Neural crest cell (in vitro differentiated cells): ENCODE results near the gene CRY1. TPM values are rescaled to one million over a fixed set of nuclear protein-coding genes. Genes with fewer than 3 reads are reported as not detected.

Experiments
- DNase-seq: peaks from one replicate; pipeline ENCODE4 v3.0.0; 2021; ENCODE audit warnings: low read depth, mixed read lengths, low spot score
- H3K27ac Mint-ChIP-seq: one replicate; pipeline ENCODE4 v1.8.0; 2021; ENCODE audit warnings: mild to moderate bottlenecking, mixed read lengths; ENCODE audit not compliant: unreplicated experiment
- H3K27me3 Mint-ChIP-seq: 2 replicates; pipeline ENCODE4 v1.8.0; 2021; ENCODE audit warnings: low read depth, mild to moderate bottlenecking, mixed read lengths
- H3K36me3 Mint-ChIP-seq: 2 replicates; pipeline ENCODE4 v1.8.0; 2021; ENCODE audit warnings: low read depth, mild to moderate bottlenecking, mixed read lengths
- H3K4me1 Mint-ChIP-seq: 2 replicates; pipeline ENCODE4 v1.8.0; 2021; ENCODE audit warnings: mixed read lengths
- H3K4me3 Mint-ChIP-seq: one replicate; pipeline ENCODE4 v1.8.0; 2021; ENCODE audit warnings: mild to moderate bottlenecking, mixed read lengths
- H3K9me3 Mint-ChIP-seq: 2 replicates; pipeline ENCODE4 v1.8.0; 2021; ENCODE audit warnings: mixed read lengths
- total RNA-seq: library from RNA; stranded (reverse); gene quantifications from 2 replicates; pipeline ENCODE4 v1.2.1, GENCODE V29; 2021
- TF ChIP-seq, protein P1 (sequence below): fragments of 200-600 bp; sonication (generic); conservative IDR thresholded peaks from 2 replicates; pipeline ENCODE4 v1.5.0; 2021; ENCODE audit warnings: antibody characterized with exemption, mild to moderate bottlenecking

The CRY1 gene
- total RNA-seq, 1 donor from 2014 or later = 24.8 TPM

DNA sequence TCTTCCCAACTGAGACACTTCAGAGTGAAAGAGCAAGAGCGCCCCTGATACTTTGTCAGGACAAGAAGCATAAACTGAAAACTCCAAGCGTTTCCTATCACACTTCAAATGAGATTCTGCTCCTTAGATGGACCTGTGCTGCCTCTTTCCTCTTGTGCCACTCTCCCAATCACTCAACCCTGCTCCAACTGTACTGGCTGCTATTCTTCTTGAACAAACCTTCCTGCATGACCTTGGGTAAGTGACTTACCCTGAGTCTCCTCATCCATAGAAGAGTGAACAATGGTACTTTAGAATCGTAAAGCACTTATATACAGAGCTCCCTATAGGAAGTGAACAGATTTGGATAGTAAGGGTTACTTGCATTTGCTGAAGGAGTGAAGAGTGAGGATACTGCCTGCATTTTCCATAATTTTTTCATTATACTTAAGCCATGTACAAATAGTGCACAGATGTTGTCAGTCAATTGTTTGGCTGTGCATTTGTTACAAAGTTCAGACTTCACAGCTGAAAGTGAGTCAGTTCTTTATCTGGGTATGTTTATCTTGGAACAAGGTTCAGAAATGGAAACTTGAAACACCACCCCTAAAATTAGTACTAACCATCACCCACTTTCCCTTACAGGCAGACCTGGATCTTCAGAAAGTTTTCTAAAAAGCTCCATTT lies 117.2 kb downstream of the CRY1 start:
- Mint-ChIP-seq H3K4me3 (no peak overlapping the region), H3K36me3 (peaks cover 8% of the 10 kb centered on the region), H3K27me3 (no peaks in the 10 kb centered on the region), H3K4me1 (no peaks in the 10 kb centered on the region), H3K27ac (no peak overlapping the region), H3K9me3 (no peaks in the 10 kb centered on the region)
- no peak for DNase-seq
- TF ChIP-seq, protein P1, sequence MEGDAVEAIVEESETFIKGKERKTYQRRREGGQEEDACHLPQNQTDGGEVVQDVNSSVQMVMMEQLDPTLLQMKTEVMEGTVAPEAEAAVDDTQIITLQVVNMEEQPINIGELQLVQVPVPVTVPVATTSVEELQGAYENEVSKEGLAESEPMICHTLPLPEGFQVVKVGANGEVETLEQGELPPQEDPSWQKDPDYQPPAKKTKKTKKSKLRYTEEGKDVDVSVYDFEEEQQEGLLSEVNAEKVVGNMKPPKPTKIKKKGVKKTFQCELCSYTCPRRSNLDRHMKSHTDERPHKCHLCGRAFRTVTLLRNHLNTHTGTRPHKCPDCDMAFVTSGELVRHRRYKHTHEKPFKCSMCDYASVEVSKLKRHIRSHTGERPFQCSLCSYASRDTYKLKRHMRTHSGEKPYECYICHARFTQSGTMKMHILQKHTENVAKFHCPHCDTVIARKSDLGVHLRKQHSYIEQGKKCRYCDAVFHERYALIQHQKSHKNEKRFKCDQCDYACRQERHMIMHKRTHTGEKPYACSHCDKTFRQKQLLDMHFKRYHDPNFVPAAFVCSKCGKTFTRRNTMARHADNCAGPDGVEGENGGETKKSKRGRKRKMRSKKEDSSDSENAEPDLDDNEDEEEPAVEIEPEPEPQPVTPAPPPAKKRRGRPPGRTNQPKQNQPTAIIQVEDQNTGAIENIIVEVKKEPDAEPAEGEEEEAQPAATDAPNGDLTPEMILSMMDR = no peak

DNA sequence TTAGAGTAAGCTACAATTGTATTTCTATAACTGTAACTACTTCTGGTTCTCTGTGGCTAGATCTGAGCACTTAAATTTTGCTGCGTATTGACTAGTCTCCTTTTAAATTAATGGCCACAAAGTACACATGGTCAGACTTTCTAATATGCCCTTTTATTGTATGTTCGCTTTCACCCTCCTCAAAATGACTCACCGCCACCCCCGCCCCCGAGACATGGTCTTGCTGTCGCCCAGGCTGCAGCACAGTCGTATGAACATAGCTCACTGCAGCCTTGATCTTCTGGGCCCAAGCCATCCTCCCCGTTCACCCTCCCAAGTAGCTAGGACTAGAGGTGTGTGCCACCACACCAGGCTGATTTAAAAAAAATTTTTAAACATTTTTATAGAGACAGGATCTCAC lies 118.3 kb downstream of the CRY1 start:
- peaks cover 10% of the 10 kb centered on the region for H3K36me3 Mint-ChIP-seq
- no peaks in the 10 kb centered on the region for H3K27me3 Mint-ChIP-seq
- no peak overlapping the region for H3K27ac Mint-ChIP-seq
- no peak for DNase-seq
- no peak overlapping the region for H3K4me3 Mint-ChIP-seq
- TF ChIP-seq, protein P1 = no peak
- no peaks in the 10 kb centered on the region for H3K9me3 Mint-ChIP-seq
- H3K4me1 Mint-ChIP-seq = no peaks in the 10 kb centered on the region

DNA sequence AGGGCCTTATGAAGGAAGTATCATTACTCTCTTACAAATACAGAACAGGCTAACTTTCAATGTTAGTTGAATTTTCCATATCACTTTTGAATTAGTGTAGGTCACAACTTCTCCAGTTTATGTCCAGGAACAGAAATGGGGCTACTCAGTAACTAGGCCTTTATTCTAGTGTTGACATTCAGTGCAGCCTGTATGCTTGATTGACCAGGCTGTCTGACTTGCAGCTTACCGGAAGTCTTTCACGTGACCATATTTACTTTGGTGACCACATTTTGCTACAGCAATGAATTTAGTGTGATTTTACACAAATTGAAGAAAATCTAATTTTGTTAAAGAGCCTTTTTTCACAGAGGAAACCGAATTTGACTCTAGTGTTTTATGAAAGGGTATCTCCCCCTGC lies 118.8 kb downstream of the CRY1 start:
- Mint-ChIP-seq H3K9me3 (no peaks in the 10 kb centered on the region), H3K27ac (no peak overlapping the region), H3K4me3 (no peak overlapping the region), H3K27me3 (no peaks in the 10 kb centered on the region), H3K4me1 (no peaks in the 10 kb centered on the region), H3K36me3 (peaks cover 10% of the 10 kb centered on the region)
- no peak for DNase-seq
- TF ChIP-seq, protein P1 = no peak

DNA sequence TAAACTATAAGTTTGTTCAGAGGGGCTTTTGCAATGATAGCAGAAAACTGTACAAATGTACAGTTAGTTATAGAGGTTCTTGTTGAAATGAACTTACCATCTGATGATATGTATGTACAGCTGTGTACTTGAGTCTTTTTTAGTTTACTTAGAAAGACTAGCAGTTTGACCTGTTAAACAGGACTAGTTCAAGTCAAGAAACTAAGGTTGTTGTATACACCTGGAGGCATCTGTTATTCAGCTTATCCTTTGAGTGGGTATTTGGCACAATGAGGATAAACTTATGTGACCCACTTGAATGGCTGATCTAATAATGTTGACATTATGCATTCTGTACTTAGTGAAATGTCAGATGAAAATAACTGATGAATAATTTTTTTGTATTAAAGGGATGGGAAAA lies 119.8 kb downstream of the CRY1 start:
- H3K36me3 Mint-ChIP-seq = peaks cover 10% of the 10 kb centered on the region
- no peak overlapping the region for H3K27ac Mint-ChIP-seq
- H3K4me3 Mint-ChIP-seq = no peak overlapping the region
- DNase-seq = no peak
- H3K9me3 Mint-ChIP-seq = no peaks in the 10 kb centered on the region
- H3K27me3 Mint-ChIP-seq = no peaks in the 10 kb centered on the region
- H3K4me1 Mint-ChIP-seq = no peaks in the 10 kb centered on the region
- TF ChIP-seq, protein P1 = no peak

DNA sequence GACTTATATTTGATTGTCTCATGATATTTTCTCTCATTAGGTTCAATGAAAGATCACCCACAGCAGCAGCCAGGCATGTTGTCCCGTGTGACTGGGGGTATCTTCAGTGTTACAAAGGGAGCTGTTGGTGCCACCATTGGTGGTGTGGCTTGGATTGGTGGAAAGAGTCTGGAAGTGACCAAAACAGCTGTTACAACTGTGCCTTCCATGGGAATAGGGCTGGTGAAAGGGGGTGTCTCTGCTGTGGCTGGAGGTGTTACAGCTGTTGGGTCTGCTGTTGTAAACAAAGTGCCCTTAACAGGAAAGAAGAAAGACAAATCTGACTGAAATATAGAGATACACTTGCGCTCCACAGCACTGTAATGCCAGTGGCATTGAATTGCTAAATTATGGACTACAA lies 122.3 kb downstream of the CRY1 start:
- no peaks in the 10 kb centered on the region for H3K27me3 Mint-ChIP-seq
- TF ChIP-seq, protein P1 = no peak
- H3K36me3 Mint-ChIP-seq = peaks cover 8% of the 10 kb centered on the region
- H3K4me3 Mint-ChIP-seq = no peak overlapping the region
- H3K4me1 Mint-ChIP-seq = no peaks in the 10 kb centered on the region
- no peak overlapping the region for H3K27ac Mint-ChIP-seq
- no peak for DNase-seq
- no peaks in the 10 kb centered on the region for H3K9me3 Mint-ChIP-seq
